HL-60 (cell line): Measurements from ENCODE around the gene PRELID2.

ENCODE experiments used
- CTCF ChIP-seq: IDR thresholded peaks from one replicate; pipeline ENCODE4 v1.5.1; 2011; ENCODE audit warnings: low read length, control low read depth, inconsistent platforms; ENCODE audit not compliant: insufficient read depth
- GABPA ChIP-seq: IDR thresholded peaks from 2 replicates; pipeline ENCODE4 v1.6.1; 2012; ENCODE audit warnings: low read depth
- POLR2AphosphoS5 ChIP-seq: IDR thresholded peaks from 2 replicates; pipeline ENCODE4 v1.6.1; 2012; ENCODE audit warnings: low read depth
- SPI1 ChIP-seq: IDR thresholded peaks from 2 replicates; pipeline ENCODE4 v1.6.1; 2012; ENCODE audit warnings: low read depth, mild to moderate bottlenecking, borderline replicate concordance

- TF ChIP-seq CTCF, result no peak
- no peak for TF ChIP-seq SPI1
- no peak for TF ChIP-seq GABPA
- TF ChIP-seq POLR2AphosphoS5, result no peak
Observed at GRCh38 chr5:145715412-145715811, 119.7 kb downstream of the PRELID2 start.
